Astrocyte (in vitro differentiated cells and primary cell): ENCODE data around the gene SPACA7.

Experiments
- EZH2 ChIP-seq: IDR thresholded peaks from 2 replicates; pipeline ENCODE4 v1.6.1; 2012; ENCODE audit warnings: mild to moderate bottlenecking, low read length, inconsistent platforms; ENCODE audit not compliant: insufficient read depth
- TF ChIP-seq, protein P1 (sequence below): IDR thresholded peaks from 2 replicates; pipeline ENCODE4 v1.5.1; 2011; ENCODE audit warnings: low read depth, mild to moderate bottlenecking, inconsistent platforms, low read length, moderate library complexity; ENCODE audit not compliant: insufficient read depth

DNA sequence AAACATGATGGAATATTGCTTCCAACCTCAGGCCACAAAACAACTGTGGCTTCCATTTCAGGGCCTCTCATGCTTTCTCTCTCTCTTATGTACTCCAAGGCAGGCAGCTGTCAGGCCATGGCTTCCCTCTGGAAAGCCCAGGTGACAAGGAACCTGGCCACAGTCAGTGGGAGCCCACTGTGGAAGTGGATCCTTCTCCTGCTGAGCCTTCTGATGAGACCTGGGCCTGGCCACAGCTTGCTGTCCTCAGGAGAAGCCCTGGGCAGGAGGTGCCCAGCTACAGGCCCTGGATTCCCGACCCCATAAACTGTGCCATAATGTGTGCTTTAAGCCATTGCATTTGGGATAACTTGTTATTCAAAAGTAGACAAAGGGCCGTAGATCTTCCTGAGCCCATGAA lies 71.2 kb downstream of the SPACA7 start:
- TF ChIP-seq, protein P1, sequence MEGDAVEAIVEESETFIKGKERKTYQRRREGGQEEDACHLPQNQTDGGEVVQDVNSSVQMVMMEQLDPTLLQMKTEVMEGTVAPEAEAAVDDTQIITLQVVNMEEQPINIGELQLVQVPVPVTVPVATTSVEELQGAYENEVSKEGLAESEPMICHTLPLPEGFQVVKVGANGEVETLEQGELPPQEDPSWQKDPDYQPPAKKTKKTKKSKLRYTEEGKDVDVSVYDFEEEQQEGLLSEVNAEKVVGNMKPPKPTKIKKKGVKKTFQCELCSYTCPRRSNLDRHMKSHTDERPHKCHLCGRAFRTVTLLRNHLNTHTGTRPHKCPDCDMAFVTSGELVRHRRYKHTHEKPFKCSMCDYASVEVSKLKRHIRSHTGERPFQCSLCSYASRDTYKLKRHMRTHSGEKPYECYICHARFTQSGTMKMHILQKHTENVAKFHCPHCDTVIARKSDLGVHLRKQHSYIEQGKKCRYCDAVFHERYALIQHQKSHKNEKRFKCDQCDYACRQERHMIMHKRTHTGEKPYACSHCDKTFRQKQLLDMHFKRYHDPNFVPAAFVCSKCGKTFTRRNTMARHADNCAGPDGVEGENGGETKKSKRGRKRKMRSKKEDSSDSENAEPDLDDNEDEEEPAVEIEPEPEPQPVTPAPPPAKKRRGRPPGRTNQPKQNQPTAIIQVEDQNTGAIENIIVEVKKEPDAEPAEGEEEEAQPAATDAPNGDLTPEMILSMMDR = no peak
- no peak for TF ChIP-seq EZH2
